ENCODE results near the gene OR4N2.
"Not testable (repeated sequence)": the region's sequence is repeated elsewhere in the genome, so short reads cannot be mapped to it uniquely, and the experiment has no call there.

The OR4N2 gene, protein sequence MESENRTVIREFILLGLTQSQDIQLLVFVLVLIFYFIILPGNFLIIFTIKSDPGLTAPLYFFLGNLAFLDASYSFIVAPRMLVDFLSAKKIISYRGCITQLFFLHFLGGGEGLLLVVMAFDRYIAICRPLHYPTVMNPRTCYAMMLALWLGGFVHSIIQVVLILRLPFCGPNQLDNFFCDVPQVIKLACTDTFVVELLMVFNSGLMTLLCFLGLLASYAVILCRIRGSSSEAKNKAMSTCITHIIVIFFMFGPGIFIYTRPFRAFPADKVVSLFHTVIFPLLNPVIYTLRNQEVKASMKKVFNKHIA

GRCh38 chr14:19803470-19803869 lies at the start of gene OR4N2:
TSS of gene OR4N2 (plus strand) at chr14:19803770. CDS start at chr14:19827449, 23,679 bp downstream.
- not testable (repeated sequence) for DNase-seq

DNA sequence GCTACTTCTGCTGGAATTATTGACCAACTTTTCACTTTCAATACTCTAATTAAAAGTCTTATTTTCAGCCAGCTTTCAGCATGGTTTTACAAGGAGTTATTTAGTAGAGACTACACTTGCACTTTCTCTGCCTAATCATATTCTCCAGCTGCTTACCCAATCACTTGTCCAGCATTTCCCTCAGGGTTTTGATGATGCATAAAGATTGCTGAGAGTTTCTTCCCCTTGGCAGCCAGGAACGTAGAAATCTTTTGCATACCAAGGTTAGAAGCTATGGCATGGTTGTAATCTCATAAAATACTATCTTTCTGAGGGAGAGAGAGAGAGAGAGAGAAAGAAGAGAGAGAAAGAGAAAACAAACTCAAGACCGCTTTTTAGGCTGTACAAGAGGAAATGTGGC lies 49.4 kb upstream of the OR4N2 start:
- DNase-seq = no peak

- DNase-seq = not testable (repeated sequence)
These were observed 32.1 kb upstream of the OR4N2 start for GRCh38 chr14:19771491-19771890.

DNA sequence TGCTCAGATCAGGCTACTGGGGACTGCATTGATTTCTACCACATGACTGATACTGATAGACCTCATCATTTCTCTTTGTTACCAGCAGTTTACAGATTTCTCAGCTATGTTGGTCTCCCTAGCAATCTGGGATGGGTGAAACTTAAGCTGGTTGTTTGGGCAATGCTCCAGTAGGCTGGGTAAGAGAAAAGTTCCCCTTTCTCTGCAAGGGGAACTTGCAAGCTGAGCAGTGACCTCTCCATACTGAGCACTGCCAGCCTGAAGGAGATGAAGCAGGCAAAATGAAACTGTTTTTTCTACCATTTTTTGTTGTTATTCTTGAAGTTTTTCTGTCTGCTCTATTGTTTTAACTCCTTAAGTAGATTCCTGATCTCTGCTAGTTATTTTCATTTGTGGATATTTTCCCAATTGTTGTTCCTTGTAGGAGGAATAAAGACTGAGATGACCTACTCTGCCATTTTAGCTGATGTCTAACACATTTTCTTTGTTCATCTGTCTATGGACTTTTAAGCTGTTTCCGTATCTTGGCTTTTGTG lies 31.6 kb upstream of the OR4N2 start:
- no peak for DNase-seq

GRCh38 chr14:19772454-19772853 lies 31.1 kb upstream of the OR4N2 start:
- not testable (repeated sequence) for DNase-seq

DNA sequence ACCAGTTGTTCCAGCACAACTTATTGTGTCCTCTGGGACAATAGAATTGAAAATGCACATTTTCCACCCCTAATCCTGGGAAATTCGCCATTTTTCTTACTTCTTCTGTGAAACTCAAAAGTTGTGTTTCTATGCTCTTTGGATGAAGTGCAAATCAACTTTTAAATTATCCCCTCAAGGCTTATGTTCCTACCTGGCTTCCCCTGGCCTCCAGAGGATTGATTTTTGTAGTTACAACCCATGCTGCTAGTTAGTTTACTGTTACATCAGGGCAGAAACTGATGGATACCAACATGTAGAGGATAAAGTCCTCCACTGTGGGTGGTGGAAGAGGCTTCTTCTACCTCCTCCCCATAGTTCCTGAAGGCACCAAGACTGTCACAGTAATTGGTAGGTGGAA lies 30.4 kb upstream of the OR4N2 start, which contains the start of gene OR4M1:
TSS of gene OR4M1 (plus strand) at position 301 of the 400 bp plus-strand sequence. CDS start 6,819 bp downstream, outside the sequence.
- not testable (repeated sequence) for DNase-seq

GRCh38 chr14:19775587-19775986 lies 28.0 kb upstream of the OR4N2 start:
- DNase-seq = no peak

DNA sequence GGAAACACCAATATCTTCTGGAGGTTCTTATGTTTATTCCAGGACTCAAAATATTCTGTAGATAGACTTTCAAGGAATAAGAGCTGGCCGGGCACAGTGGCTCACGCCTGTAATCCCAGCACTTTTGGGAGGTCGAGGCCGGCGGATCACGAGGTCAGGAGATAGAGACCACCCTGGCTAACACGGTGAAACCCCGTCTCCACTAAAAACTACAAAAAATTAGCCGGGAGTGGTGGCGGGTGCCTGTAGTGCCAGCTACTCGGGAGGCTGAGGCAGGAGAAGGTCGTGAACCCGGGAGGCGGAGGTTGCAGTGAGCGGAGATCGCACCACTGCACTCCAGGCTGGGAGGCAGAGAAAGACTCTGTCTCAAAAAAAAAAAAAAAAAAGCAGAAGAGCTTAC lies 17.7 kb upstream of the OR4N2 start:
- DNase-seq = not testable (repeated sequence)

DNA sequence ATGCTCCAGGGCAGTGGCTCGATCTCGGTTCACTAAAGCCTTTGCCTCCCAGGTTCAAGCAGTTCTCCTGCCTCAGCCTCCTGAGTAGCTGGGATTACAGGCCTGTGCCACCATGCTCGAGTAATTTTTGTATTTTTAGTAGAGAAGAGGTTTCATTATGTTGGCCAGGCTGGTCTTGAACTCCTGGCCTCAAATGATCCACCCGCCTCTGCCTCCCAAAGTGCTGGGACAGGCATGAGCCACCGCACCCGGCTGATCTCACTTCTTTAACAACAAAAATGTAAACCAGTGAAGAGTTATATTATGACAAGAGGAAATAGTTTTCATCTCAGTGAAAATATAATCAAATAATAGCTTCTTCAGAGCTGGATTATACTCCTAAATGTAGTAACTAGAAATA lies 16.3 kb upstream of the OR4N2 start:
- DNase-seq = not testable (repeated sequence)

- not testable (repeated sequence) for DNase-seq
These were observed 15.4 kb upstream of the OR4N2 start for GRCh38 chr14:19788150-19788549.

DNA sequence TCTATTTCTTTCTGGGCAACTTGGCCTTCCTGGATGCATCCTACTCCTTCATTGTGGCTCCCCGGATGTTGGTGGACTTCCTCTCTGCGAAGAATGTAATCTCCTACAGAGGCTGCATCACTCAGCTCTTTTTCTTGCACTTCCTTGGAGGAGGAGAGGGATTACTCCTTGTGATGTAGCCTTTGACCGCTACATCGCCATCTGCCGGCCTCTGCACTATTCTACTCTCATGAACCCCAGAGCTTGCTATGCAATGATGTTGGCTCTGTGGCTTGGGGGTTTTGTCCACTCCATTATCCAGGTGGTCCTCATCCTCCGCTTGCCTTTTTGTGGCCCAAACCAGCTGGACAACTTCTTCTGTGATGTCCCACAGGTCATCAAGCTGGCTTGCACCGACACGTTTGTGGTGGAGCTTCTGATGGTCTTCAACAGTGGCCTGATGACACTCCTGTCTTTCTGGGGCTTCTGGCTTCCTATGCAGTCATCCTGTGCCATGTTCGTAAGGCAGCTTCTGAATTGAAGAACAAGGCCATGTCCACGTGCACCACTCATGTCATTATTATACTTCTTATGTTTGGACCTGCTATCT lies 7.0 kb upstream of the OR4N2 start:
- not testable (repeated sequence) for DNase-seq

DNA sequence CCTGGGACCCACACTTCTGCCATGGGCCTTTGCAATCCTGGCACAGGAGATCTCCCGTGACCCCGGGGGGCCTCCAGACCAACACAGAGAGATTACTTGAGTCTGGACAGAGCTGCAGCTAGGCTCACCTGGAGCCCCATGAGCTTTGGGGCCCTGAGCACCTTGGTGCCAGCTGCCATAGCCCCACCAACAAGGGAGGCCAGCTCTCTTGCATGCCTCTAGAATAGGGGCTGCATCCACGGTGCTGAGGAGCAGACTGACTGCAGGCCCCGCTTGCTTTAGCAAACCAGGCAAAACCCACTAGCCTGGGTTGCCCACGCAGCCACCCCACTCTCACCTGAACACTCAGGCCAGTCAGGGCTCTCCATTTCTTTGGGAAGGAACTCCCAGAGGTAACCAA lies 3.7 kb upstream of the OR4N2 start:
- no peak for DNase-seq

- DNase-seq = no peak
These were observed 3.1 kb upstream of the OR4N2 start for GRCh38 chr14:19800282-19801117.

GRCh38 chr14:19801118-19801464 lies 2.5 kb upstream of the OR4N2 start:
- DNase-seq = no peak

- DNase-seq = not testable (repeated sequence)
These were observed 9.8 kb downstream of the OR4N2 start for GRCh38 chr14:19813171-19813920.

GRCh38 chr14:19819879-19820278 lies 16.3 kb downstream of the OR4N2 start:
- not testable (repeated sequence) for DNase-seq

- DNase-seq = not testable (repeated sequence)
These were observed 17.4 kb downstream of the OR4N2 start for GRCh38 chr14:19821016-19821415.

DNA sequence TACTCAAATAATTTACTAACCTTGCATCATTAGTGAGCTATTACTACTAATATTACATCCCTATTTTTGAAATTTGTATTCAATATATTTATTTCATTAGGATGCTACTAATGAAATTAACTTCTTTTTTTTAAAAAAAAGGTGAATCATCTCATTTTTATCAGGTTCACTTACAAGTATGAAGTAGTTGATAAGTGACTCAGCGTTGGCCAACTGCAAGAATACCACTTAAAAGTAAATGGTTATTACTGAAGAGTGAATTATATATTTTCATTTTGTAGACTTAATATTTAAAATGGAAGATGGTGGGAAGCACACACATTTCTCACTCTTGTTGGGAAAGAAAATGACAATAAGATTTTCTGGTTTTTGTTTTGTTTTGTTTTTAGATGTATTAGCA lies 19.6 kb downstream of the OR4N2 start:
- no peak for DNase-seq

DNA sequence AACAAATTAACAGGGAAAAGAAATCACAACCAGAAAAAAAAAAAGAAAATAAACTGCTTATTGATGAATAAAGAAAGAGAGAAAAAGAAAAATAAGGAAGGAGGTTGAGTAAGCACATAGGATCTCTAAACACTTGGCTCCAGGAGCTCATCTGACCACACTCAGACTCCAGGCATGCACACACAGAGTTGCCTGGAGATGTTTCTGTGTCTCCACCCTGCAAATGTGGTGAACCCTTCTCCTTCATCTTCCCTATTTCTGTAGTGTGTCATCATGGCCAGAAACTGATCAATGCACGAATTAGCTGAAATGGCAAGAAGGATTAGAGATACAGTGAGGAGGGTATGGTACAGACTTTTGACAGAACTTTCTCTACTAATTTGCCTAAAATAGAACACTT lies 20.2 kb downstream of the OR4N2 start:
- no peak for DNase-seq

DNA sequence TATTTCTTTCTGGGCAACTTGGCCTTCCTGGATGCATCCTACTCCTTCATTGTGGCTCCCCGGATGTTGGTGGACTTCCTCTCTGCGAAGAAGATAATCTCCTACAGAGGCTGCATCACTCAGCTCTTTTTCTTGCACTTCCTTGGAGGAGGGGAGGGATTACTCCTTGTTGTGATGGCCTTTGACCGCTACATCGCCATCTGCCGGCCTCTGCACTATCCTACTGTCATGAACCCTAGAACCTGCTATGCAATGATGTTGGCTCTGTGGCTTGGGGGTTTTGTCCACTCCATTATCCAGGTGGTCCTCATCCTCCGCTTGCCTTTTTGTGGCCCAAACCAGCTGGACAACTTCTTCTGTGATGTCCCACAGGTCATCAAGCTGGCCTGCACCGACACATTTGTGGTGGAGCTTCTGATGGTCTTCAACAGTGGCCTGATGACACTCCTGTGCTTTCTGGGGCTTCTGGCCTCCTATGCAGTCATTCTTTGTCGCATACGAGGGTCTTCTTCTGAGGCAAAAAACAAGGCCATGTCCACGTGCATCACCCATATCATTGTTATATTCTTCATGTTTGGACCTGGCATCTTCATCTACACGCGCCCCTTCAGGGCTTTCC lies 24.2 kb downstream of the OR4N2 start:
- DNase-seq = not testable (repeated sequence)

- no peak for DNase-seq
These were observed 24.7 kb downstream of the OR4N2 start for GRCh38 chr14:19828314-19828713.

DNA sequence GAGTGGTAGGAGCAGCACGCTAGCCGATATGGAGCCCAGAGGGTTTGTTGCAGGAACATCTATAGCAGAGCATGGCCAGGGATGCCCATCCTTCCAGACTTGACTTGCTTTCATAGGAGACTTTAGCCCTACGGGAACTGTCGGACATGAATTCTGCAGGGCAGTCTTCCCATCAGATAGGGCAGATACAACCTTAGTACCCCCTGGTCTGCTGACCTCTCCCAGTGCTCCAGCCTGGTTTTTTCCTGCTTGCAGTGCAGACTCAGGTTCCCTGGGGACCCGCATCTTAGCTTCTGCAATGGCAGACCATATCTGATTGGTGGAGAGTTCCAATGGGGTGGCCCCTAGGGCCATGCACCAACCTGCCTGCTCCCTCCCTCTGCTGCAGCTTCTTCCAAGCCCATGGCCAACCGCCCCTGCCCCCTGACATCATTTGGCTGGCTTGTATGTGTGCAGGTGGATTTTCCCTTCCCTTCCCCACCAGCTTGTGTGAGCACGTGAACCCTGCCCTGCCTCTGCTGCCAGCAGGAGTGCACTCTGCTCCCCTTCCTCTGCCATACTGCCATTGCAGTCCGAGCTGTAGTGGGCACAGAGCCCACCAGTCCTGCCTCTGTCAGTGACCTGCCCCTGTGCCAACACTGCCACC lies 30.8 kb downstream of the OR4N2 start:
- DNase-seq = not testable (repeated sequence)
